Body of pancreas (tissue), 4 donors: Measurements from ENCODE around the gene RAD23B. TPM values are rescaled to one million over a fixed set of nuclear protein-coding genes. Genes with fewer than 3 reads are reported as not detected.
"Not testable (repeated sequence)": the region's sequence is repeated elsewhere in the genome, so short reads cannot be mapped to it uniquely, and the experiment has no call there.

Source experiments
- ATAC-seq: fragments of 150-250 bp; one replicate; pipeline ENCODE4 v1.9.1; 2016
- DNase-seq, 4 donors: peaks; one replicate each; pipeline ENCODE4 v3.0.0-alpha.2; 2019
- H3K27ac ChIP-seq, 4 donors: fragments of 200-600 bp; sonication (generic); 1 replicate in 3 of 4; 2 replicates in 1 of 4; pipeline versions ENCODE4 v1.5.1 to v1.6.1; 2016 to 2019; ENCODE audit warnings: mild to moderate bottlenecking in 1 of 4, mixed read lengths in 1 of 4, moderate library complexity in 1 of 4
- H3K27me3 ChIP-seq, 2 donors: fragments of 200-600 bp; sonication (generic); one replicate each; pipeline ENCODE4 v1.6.0; 2016; ENCODE audit warnings: mild to moderate bottlenecking in 1 of 2
- H3K36me3 ChIP-seq, 2 donors: fragments of 200-600 bp; sonication (generic); replicated peaks in 1 of 2; 2 replicates each; pipeline ENCODE4 v1.5.1; 2016; ENCODE audit warnings: low read depth in 2 of 2; ENCODE audit not compliant: insufficient read depth in 1 of 2
- H3K4me1 ChIP-seq: fragments of 200-600 bp; sonication (generic); one replicate; pipeline ENCODE4 v1.6.0; 2016
- H3K4me3 ChIP-seq, 2 donors: fragments of 200-600 bp; sonication (generic); 1 replicate in 1 of 2; 2 replicates in 1 of 2; pipeline ENCODE4 v1.5.1; 2016 to 2019
- H3K9me3 ChIP-seq, 3 donors: fragments of 200-600 bp; sonication (generic); 1 replicate in 2 of 3; 2 replicates in 1 of 3; pipeline ENCODE4 v1.5.1; 2016
- CTCF ChIP-seq, 7 experiments: fragments of 450-650 bp in 4 of 7; fragments of 200-600 bp in 3 of 7; sonication (generic) in 3 of 7; IDR thresholded peaks; one replicate each; pipeline ENCODE4 v1.5.1; 2016 to 2019; ENCODE audit warnings: antibody characterized with exemption in 7 of 7
- POLR2A ChIP-seq, 3 donors: fragments of 450-650 bp; IDR thresholded peaks; one replicate each; pipeline ENCODE4 v1.6.1; 2016; ENCODE audit warnings: antibody characterized with exemption in 3 of 3, mild to moderate bottlenecking in 2 of 3
- WGBS, 2 donors: methylation state at CpG; one replicate each; pipeline ENCODE4 v1.1.5; 2017; 5-methylcytosine and 5-hydroxymethylcytosine counted together
- intact Hi-C: fragments of 100-400 bp; cut with DNase I; formaldehyde crosslinking; loops from one replicate; pipeline ENCODE4 v1.15.1; 2023
- total RNA-seq, 2 donors: library from RNA; depleted of rRNA; stranded (reverse); fragments of >200 nt; gene quantifications; one replicate each; pipeline ENCODE4 v1.1.0, GENCODE V29; 2016

The RAD23B gene
- total RNA-seq, 2 donors from 2014 or later = 47.1 to 50.6 TPM

GRCh38 chr9:107295995-107296394 is 12.9 kb downstream of the RAD23B start:
- Histone ChIP-seq H3K36me3 (no peaks in the 10 kb centered on the region), H3K9me3 (no peaks in the 10 kb centered on the region), H3K4me3 (no peak overlapping the region), H3K4me1 (peaks cover 73% of the 10 kb centered on the region), H3K27ac (peak overlapping the region in 2 of 4 donors; percentile 0 to 41), H3K27me3 (no peaks in the 10 kb centered on the region)
- TF ChIP-seq CTCF (IDR thresholded peaks at IDR 0.05) (no peak), POLR2A (IDR thresholded peaks at IDR 0.05) (no peak)
- intact Hi-C loops = no loop called here
- no peak for DNase-seq
- no peak for ATAC-seq
- WGBS, 2 donors = 16 to 38% methylated on average over 1 of the region's 1 CpG

- ATAC-seq, H3K9me3 ChIP-seq, DNase-seq, intact Hi-C loops, H3K27me3 ChIP-seq, H3K36me3 ChIP-seq, H3K4me3 ChIP-seq: not testable (repeated sequence)
- H3K4me1 ChIP-seq = peaks cover 71% of the 10 kb centered on the region
- WGBS, 2 donors = 70 to 81% methylated on average over 8 of the region's 8 CpGs
- peak overlapping the region in 1 of 4 donors; percentile 41 for H3K27ac ChIP-seq
Observed at GRCh38 chr9:107296592-107296991, 13.5 kb downstream of the RAD23B start.

GRCh38 chr9:107299437-107299836 is 16.4 kb downstream of the RAD23B start:
- H3K4me1 ChIP-seq = peaks cover 45% of the 10 kb centered on the region
- H3K9me3 ChIP-seq = no peaks in the 10 kb centered on the region
- 34 to 44% methylated on average over 1 of the region's 1 CpG for WGBS, 2 donors
- H3K4me3 ChIP-seq = no peak overlapping the region
- TF ChIP-seq CTCF (IDR thresholded peaks at IDR 0.05) (peak in 3 of 7 experiments; percentile 8 to 11 (median 11)), POLR2A (IDR thresholded peaks at IDR 0.05) (no peak)
- H3K36me3 ChIP-seq = no peaks in the 10 kb centered on the region
- no peak for DNase-seq
- intact Hi-C loops = no loop called here
- ATAC-seq = no peak
- H3K27me3 ChIP-seq = no peaks in the 10 kb centered on the region
- H3K27ac ChIP-seq = no peak overlapping the region

- WGBS, 2 donors = 75% methylated on average over 2 of the region's 2 CpGs
- DNase-seq (no peak), ATAC-seq (no peak)
- Histone ChIP-seq H3K4me3 (no peak overlapping the region), H3K4me1 (peaks cover 7% of the 10 kb centered on the region), H3K36me3 (peaks cover 0 to 13% of the 10 kb centered on the region in 2 donors), H3K27ac (no peak overlapping the region), H3K9me3 (no peaks in the 10 kb centered on the region), H3K27me3 (no peaks in the 10 kb centered on the region)
- intact Hi-C loops = no loop called here
- TF ChIP-seq CTCF (IDR thresholded peaks at IDR 0.05) (no peak), POLR2A (IDR thresholded peaks at IDR 0.05) (no peak)
Observed at GRCh38 chr9:107306308-107306707, 23.2 kb downstream of the RAD23B start.

GRCh38 chr9:107307331-107307730 is 24.3 kb downstream of the RAD23B start:
- intact Hi-C loops = no loop called here
- H3K27ac ChIP-seq = no peak overlapping the region
- peaks cover 7% of the 10 kb centered on the region for H3K4me1 ChIP-seq
- H3K4me3 ChIP-seq = no peak overlapping the region
- ATAC-seq = no peak
- no peaks in the 10 kb centered on the region for H3K9me3 ChIP-seq
- no peak for DNase-seq
- H3K27me3 ChIP-seq = no peaks in the 10 kb centered on the region
- TF ChIP-seq POLR2A (IDR thresholded peaks at IDR 0.05) (no peak), CTCF (IDR thresholded peaks at IDR 0.05) (no peak)
- peaks cover 0 to 16% of the 10 kb centered on the region in 2 donors for H3K36me3 ChIP-seq
- WGBS, 2 donors = 79 to 85% methylated on average over 1 of the region's 1 CpG
